Activated gamma-delta T cell treated with Interleukin-2 at 50 U/mL for 16 hours (primary cell): ENCODE data around the gene PRKCH.

Source experiments
- DNase-seq: peaks from one replicate; pipeline ENCODE4 v3.0.0-alpha.2; 2020

Gene PRKCH

GRCh38 chr14:61573748-61574513 is 252.6 kb downstream of the PRKCH start:
- DNase-seq = no peak

GRCh38 chr14:61574514-61574807 is 253.1 kb downstream of the PRKCH start:
- DNase-seq = no peak

GRCh38 chr14:61575126-61575525 is 253.7 kb downstream of the PRKCH start:
- DNase-seq = no peak

- DNase-seq = no peak
These were observed 254.3 kb downstream of the PRKCH start for GRCh38 chr14:61575551-61576150.

- no peak for DNase-seq
These were observed 256.1 kb downstream of the PRKCH start for GRCh38 chr14:61577506-61577931.

GRCh38 chr14:61578745-61579144 is 257.4 kb downstream of the PRKCH start:
- DNase-seq = no peak

- no peak for DNase-seq
These were observed 260.0 kb downstream of the PRKCH start for GRCh38 chr14:61581340-61581739.

- DNase-seq = no peak
These were observed 260.7 kb downstream of the PRKCH start for GRCh38 chr14:61581955-61582615.

GRCh38 chr14:61582815-61583214 is 261.4 kb downstream of the PRKCH start:
- no peak for DNase-seq

- no peak for DNase-seq
These were observed 263.0 kb downstream of the PRKCH start for GRCh38 chr14:61584331-61584741.

GRCh38 chr14:61585598-61586543 is 264.5 kb downstream of the PRKCH start:
- DNase-seq = no peak

- no peak for DNase-seq
These were observed 265.2 kb downstream of the PRKCH start for GRCh38 chr14:61586544-61587055.

- DNase-seq = no peak
These were observed 265.8 kb downstream of the PRKCH start for GRCh38 chr14:61587081-61587713.

GRCh38 chr14:61588419-61588901 is 267.1 kb downstream of the PRKCH start:
- DNase-seq = no peak

GRCh38 chr14:61589691-61590581 is 268.6 kb downstream of the PRKCH start:
- no peak for DNase-seq

- no peak for DNase-seq
These were observed 270.5 kb downstream of the PRKCH start for GRCh38 chr14:61591862-61592261.

GRCh38 chr14:61593330-61593729 is 272.0 kb downstream of the PRKCH start:
- no peak for DNase-seq

GRCh38 chr14:61596990-61597389 is 275.6 kb downstream of the PRKCH start:
- DNase-seq = no peak

- no peak for DNase-seq
These were observed 277.6 kb downstream of the PRKCH start for GRCh38 chr14:61598980-61599379.

GRCh38 chr14:61599942-61600341 is 278.6 kb downstream of the PRKCH start:
- no peak for DNase-seq
